ENCODE results near the gene GDNF.

Gene GDNF

GRCh38 chr5:37846786-37847310 is 7.0 kb upstream of the GDNF start:
- no peaks in the 10 kb centered on the region for H3K9me3 ChIP-seq (ENCODE audit: insufficient read depth, low read depth, low read length)
- no peak overlapping the region for H3K27ac ChIP-seq (ENCODE audit: low read depth, low read length)
- WGBS = 31% methylated on average over 4 of the region's 4 CpGs
- H3K4me3 ChIP-seq (ENCODE audit: low read length) = no peak overlapping the region
- H3K27me3 ChIP-seq (ENCODE audit: insufficient read depth, low read length) = peaks cover 21% of the 10 kb centered on the region
- H3K36me3 ChIP-seq (ENCODE audit: insufficient read depth, low read length) = no peaks in the 10 kb centered on the region
- H3K9ac ChIP-seq (ENCODE audit: low read depth, low read length) = no peak overlapping the region
- H3K4me1 ChIP-seq (ENCODE audit: insufficient read depth, low read length) = peaks cover 30% of the 10 kb centered on the region

DNA sequence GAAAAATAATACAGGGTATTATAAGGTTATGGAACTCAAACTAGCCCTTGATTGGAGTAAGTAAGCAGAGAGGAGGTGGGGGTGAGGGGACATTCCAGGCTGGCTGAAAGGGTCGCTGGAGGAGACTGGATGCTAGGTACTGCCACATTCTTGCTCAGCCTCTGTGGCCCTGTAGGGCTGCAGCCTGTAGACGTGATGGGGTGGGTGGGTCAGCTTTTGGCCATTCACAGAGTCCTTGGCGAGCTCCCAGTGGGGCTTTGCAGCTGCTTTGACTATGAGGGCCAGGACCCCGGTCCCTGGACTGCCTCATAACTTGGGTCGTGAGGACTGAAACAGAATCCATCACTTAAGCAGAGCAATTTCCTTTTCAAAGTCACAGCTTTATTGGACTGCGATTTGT is 4.2 kb upstream of the GDNF start:
- 57% methylated on average over 6 of the region's 6 CpGs for WGBS
- Histone ChIP-seq H3K9me3 (ENCODE audit: insufficient read depth, low read depth, low read length) (no peaks in the 10 kb centered on the region), H3K9ac (ENCODE audit: low read depth, low read length) (no peak overlapping the region), H3K27me3 (ENCODE audit: insufficient read depth, low read length) (peaks cover 49% of the 10 kb centered on the region), H3K36me3 (ENCODE audit: insufficient read depth, low read length) (no peaks in the 10 kb centered on the region), H3K27ac (ENCODE audit: low read depth, low read length) (no peak overlapping the region), H3K4me3 (ENCODE audit: low read length) (no peak overlapping the region), H3K4me1 (ENCODE audit: insufficient read depth, low read length) (peaks cover 36% of the 10 kb centered on the region)

- H3K27ac ChIP-seq (ENCODE audit: low read depth, low read length) = no peak overlapping the region
- no peak overlapping the region for H3K9ac ChIP-seq (ENCODE audit: low read depth, low read length)
- peaks cover 32% of the 10 kb centered on the region for H3K4me1 ChIP-seq (ENCODE audit: insufficient read depth, low read length)
- no peaks in the 10 kb centered on the region for H3K36me3 ChIP-seq (ENCODE audit: insufficient read depth, low read length)
- H3K27me3 ChIP-seq (ENCODE audit: insufficient read depth, low read length) = peaks cover 69% of the 10 kb centered on the region
- WGBS = 91% methylated on average over 10 of the region's 10 CpGs
- no peak overlapping the region for H3K4me3 ChIP-seq (ENCODE audit: low read length)
- no peaks in the 10 kb centered on the region for H3K9me3 ChIP-seq (ENCODE audit: insufficient read depth, low read depth, low read length)
These were observed 2.2 kb upstream of the GDNF start for GRCh38 chr5:37842048-37842447.

- peaks cover 77% of the 10 kb centered on the region for H3K27me3 ChIP-seq (ENCODE audit: insufficient read depth, low read length)
- no peak overlapping the region for H3K9ac ChIP-seq (ENCODE audit: low read depth, low read length)
- no peak overlapping the region for H3K27ac ChIP-seq (ENCODE audit: low read depth, low read length)
- H3K9me3 ChIP-seq (ENCODE audit: insufficient read depth, low read depth, low read length) = no peaks in the 10 kb centered on the region
- peaks cover 27% of the 10 kb centered on the region for H3K4me1 ChIP-seq (ENCODE audit: insufficient read depth, low read length)
- no peaks in the 10 kb centered on the region for H3K36me3 ChIP-seq (ENCODE audit: insufficient read depth, low read length)
- H3K4me3 ChIP-seq (ENCODE audit: low read length) = no peak overlapping the region
- 81% methylated on average over 6 of the region's 6 CpGs for WGBS
These were observed 1.4 kb upstream of the GDNF start for GRCh38 chr5:37841203-37841602.

GRCh38 chr5:37840053-37841034 is 503 bp upstream of the GDNF start:
- peaks cover 35% of the 10 kb centered on the region for H3K4me1 ChIP-seq (ENCODE audit: insufficient read depth, low read length)
- H3K9me3 ChIP-seq (ENCODE audit: insufficient read depth, low read depth, low read length) = no peaks in the 10 kb centered on the region
- H3K27me3 ChIP-seq (ENCODE audit: insufficient read depth, low read length) = peaks cover 86% of the 10 kb centered on the region
- 6% methylated on average over 74 of the region's 76 CpGs for WGBS
- H3K4me3 ChIP-seq (ENCODE audit: low read length) = peak overlapping the region; percentile 49
- H3K36me3 ChIP-seq (ENCODE audit: insufficient read depth, low read length) = no peaks in the 10 kb centered on the region
- no peak overlapping the region for H3K27ac ChIP-seq (ENCODE audit: low read depth, low read length)
- no peak overlapping the region for H3K9ac ChIP-seq (ENCODE audit: low read depth, low read length)

- H3K27me3 ChIP-seq (ENCODE audit: insufficient read depth, low read length) = peaks cover 97% of the 10 kb centered on the region
- 0 out of 2 replicates have a peak overlapping the region, but pooled peaks have one; percentile 37 for H3K9ac ChIP-seq (ENCODE audit: low read depth, low read length)
- H3K9me3 ChIP-seq (ENCODE audit: insufficient read depth, low read depth, low read length) = no peaks in the 10 kb centered on the region
- H3K36me3 ChIP-seq (ENCODE audit: insufficient read depth, low read length) = no peaks in the 10 kb centered on the region
- peaks cover 42% of the 10 kb centered on the region for H3K4me1 ChIP-seq (ENCODE audit: insufficient read depth, low read length)
- H3K27ac ChIP-seq (ENCODE audit: low read depth, low read length) = no peak overlapping the region
- WGBS = 8% methylated on average over 21 of the region's 21 CpGs
- H3K4me3 ChIP-seq (ENCODE audit: low read length) = peak overlapping the region; percentile 49
These were observed 904 bp downstream of the GDNF start for GRCh38 chr5:37838933-37839341.

- 3% methylated on average over 47 of the region's 47 CpGs for WGBS
- peaks cover 37% of the 10 kb centered on the region for H3K4me1 ChIP-seq (ENCODE audit: insufficient read depth, low read length)
- H3K4me3 ChIP-seq (ENCODE audit: low read length) = peak overlapping the region; percentile 49
- H3K27me3 ChIP-seq (ENCODE audit: insufficient read depth, low read length) = peaks cover 98% of the 10 kb centered on the region
- no peaks in the 10 kb centered on the region for H3K36me3 ChIP-seq (ENCODE audit: insufficient read depth, low read length)
- H3K9ac ChIP-seq (ENCODE audit: low read depth, low read length) = no peak overlapping the region
- H3K27ac ChIP-seq (ENCODE audit: low read depth, low read length) = no peak overlapping the region
- no peaks in the 10 kb centered on the region for H3K9me3 ChIP-seq (ENCODE audit: insufficient read depth, low read depth, low read length)
These were observed 1.5 kb downstream of the GDNF start for GRCh38 chr5:37838152-37838932.

- 0 out of 2 replicates have a peak overlapping the region, but pooled peaks have one; percentile 12 for H3K9ac ChIP-seq (ENCODE audit: low read depth, low read length)
- H3K27me3 ChIP-seq (ENCODE audit: insufficient read depth, low read length) = peaks cover 100% of the 10 kb centered on the region
- 1% methylated on average over 37 of the region's 38 CpGs for WGBS
- no peaks in the 10 kb centered on the region for H3K9me3 ChIP-seq (ENCODE audit: insufficient read depth, low read depth, low read length)
- H3K4me1 ChIP-seq (ENCODE audit: insufficient read depth, low read length) = peaks cover 37% of the 10 kb centered on the region
- peak overlapping the region; percentile 49 for H3K4me3 ChIP-seq (ENCODE audit: low read length)
- no peaks in the 10 kb centered on the region for H3K36me3 ChIP-seq (ENCODE audit: insufficient read depth, low read length)
- no peak overlapping the region for H3K27ac ChIP-seq (ENCODE audit: low read depth, low read length)
These were observed 2.3 kb downstream of the GDNF start for GRCh38 chr5:37837414-37838032.

DNA sequence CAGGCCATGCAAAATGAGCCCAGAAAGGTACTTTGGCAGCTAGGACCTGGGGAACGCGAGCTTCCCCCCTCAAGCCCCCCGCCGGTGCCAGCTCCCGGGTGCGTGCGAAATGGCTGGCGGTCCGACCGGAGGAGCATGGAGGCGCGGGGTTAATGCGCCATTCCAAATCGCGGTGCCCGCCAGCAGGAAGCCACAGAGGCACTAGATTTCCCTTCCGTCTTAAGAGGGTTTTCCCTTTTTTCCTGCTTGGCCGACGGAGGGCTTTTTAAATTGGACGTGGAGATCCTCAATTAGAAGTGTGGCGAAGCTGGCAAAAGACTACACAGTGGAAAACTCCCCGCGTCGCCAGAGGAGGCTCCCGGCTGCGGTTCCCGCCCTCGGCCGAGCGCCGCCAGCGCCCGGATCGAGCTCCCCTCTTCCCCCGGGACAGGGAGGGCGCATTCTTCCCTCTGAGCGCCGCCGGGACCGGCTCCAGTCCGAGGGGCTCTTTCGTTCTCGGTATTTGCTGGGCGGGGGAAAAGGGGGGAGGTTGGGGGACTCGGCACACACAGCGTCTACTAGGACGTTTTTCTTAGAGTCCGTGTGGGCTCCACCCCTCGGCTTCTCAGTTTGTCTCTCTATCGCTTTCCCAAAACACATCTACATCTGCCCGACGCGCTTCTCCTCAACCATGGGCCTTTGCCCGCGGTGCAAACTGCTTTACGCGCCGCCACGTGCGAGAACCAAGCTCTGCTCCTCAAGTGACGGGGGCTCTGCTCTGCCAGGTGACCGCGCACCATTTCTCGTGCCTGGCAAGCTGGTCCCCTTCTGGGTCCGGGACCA is 3.0 kb downstream of the GDNF start:
- no peaks in the 10 kb centered on the region for H3K9me3 ChIP-seq (ENCODE audit: insufficient read depth, low read depth, low read length)
- no peak overlapping the region for H3K27ac ChIP-seq (ENCODE audit: low read depth, low read length)
- under 1% methylated on average over 65 of the region's 65 CpGs for WGBS
- peaks cover 37% of the 10 kb centered on the region for H3K4me1 ChIP-seq (ENCODE audit: insufficient read depth, low read length)
- H3K27me3 ChIP-seq (ENCODE audit: insufficient read depth, low read length) = peaks cover 100% of the 10 kb centered on the region
- H3K36me3 ChIP-seq (ENCODE audit: insufficient read depth, low read length) = no peaks in the 10 kb centered on the region
- 0 out of 2 replicates have a peak overlapping the region, but pooled peaks have one; percentile 12 for H3K9ac ChIP-seq (ENCODE audit: low read depth, low read length)
- H3K4me3 ChIP-seq (ENCODE audit: low read length) = peak overlapping the region; percentile 49

- peaks cover 100% of the 10 kb centered on the region for H3K27me3 ChIP-seq (ENCODE audit: insufficient read depth, low read length)
These were observed 3.6 kb downstream of the GDNF start for GRCh38 chr5:37836235-37836591.

More at GRCh38 chr5:37836235-37836591, 3.6 kb downstream of the GDNF start:
- WGBS = 4% methylated on average over 16 of the region's 16 CpGs
- Histone ChIP-seq H3K36me3 (ENCODE audit: insufficient read depth, low read length) (no peaks in the 10 kb centered on the region), H3K9ac (ENCODE audit: low read depth, low read length) (no peak overlapping the region), H3K27ac (ENCODE audit: low read depth, low read length) (no peak overlapping the region), H3K9me3 (ENCODE audit: insufficient read depth, low read depth, low read length) (no peaks in the 10 kb centered on the region), H3K4me1 (ENCODE audit: insufficient read depth, low read length) (peaks cover 36% of the 10 kb centered on the region), H3K4me3 (ENCODE audit: low read length) (peak overlapping the region; percentile 49)

All from HUES64 (cell line).